AG10803 (cell line): ENCODE results near the gene CLOCK.
A peak's percentile ranks its signal among the peaks of the same experiment; 100 is the strongest.

Experiments
- DNase-seq: peaks from one replicate; pipeline ENCODE4 v3.0.0; 2010; ENCODE audit warnings: low read depth
- H3K4me3 ChIP-seq: 2 replicates; pipeline ENCODE4 v1.5.1; 2011; ENCODE audit warnings: mild to moderate bottlenecking, low read length, control low read depth
- TF ChIP-seq, protein P1 (sequence below): conservative IDR thresholded peaks from 2 replicates; pipeline ENCODE4 v1.5.1; 2011; ENCODE audit warnings: mild to moderate bottlenecking, low read length, control low read depth, inconsistent platforms

The CLOCK gene

GRCh38 chr4:55445921-55446577 lies 100.7 kb downstream of the CLOCK start:
- TF ChIP-seq, protein P1, sequence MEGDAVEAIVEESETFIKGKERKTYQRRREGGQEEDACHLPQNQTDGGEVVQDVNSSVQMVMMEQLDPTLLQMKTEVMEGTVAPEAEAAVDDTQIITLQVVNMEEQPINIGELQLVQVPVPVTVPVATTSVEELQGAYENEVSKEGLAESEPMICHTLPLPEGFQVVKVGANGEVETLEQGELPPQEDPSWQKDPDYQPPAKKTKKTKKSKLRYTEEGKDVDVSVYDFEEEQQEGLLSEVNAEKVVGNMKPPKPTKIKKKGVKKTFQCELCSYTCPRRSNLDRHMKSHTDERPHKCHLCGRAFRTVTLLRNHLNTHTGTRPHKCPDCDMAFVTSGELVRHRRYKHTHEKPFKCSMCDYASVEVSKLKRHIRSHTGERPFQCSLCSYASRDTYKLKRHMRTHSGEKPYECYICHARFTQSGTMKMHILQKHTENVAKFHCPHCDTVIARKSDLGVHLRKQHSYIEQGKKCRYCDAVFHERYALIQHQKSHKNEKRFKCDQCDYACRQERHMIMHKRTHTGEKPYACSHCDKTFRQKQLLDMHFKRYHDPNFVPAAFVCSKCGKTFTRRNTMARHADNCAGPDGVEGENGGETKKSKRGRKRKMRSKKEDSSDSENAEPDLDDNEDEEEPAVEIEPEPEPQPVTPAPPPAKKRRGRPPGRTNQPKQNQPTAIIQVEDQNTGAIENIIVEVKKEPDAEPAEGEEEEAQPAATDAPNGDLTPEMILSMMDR, result peak; percentile 17; the same call in 1 of the 2 replicates
- peak; percentile 89 for DNase-seq
- no peak overlapping the region for H3K4me3 ChIP-seq

- no peak overlapping the region for H3K4me3 ChIP-seq
- DNase-seq, result peak; percentile 59
- TF ChIP-seq, protein P1, result peak; percentile 57
Measured at GRCh38 chr4:55444827-55445226, 101.9 kb downstream of the CLOCK start.

DNA sequence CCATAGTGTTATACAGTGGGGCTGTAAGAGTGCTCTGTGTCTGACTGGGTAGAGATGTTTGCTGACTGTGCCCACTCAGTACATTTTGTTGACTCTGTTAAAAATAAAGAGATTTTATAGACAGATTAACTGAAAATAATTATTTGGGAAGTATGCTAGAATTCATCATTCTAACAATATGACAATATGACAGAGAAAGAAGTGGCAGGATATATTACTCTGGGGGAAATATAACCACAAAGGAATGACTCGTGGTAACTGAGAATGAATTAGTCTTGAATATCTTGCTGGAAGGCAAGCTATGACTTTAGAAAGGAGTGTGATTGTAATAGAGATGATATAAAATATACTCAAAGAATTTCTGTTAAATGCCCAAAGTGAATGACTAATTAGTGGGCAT lies 104.2 kb downstream of the CLOCK start:
- DNase-seq, result no peak
- TF ChIP-seq, protein P1, result no peak
- H3K4me3 ChIP-seq, result no peak overlapping the region

DNA sequence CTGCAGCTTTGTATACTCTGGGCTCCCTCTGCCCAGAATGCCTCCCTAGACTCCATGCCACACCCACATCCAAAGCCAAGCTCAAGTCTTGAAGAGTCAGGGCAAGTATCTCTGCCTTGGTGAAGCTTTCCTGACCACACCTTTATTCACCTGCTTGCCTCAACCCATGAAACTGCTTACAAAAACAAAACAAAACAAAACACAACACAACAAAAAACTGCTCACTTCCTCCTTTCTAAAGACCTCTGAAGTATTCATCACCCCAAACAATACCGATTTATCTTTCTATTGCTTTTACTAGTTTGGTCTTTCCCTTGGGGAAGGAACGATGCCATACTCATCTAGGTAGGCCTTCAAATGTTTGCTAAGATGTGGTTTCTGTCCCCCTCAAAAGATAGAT lies 105.9 kb downstream of the CLOCK start:
- TF ChIP-seq, protein P1, result no peak
- no peak overlapping the region for H3K4me3 ChIP-seq
- no peak for DNase-seq

- DNase-seq, result no peak
- TF ChIP-seq, protein P1, result no peak
- no peak overlapping the region for H3K4me3 ChIP-seq
Measured at GRCh38 chr4:55439023-55439422, 107.7 kb downstream of the CLOCK start.

DNA sequence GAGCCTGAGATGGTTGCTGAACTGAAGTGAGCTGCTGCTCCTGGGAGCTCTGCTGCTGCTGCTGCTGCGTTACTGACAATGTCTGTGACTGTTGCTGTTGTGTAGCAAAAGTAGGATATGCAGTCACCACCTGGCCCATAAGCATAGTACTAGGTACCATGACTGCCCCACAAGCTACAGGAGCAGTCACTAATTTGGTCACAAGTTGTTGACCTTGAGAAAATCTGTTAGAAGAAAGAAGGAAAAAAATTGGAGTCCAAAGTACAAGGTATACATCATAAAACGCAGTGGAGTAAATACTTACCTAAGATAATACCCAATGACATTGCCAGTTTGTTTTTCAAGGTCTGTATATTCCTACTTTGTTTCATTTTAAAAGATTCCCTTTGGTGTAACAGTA lies 108.4 kb downstream of the CLOCK start:
- no peak overlapping the region for H3K4me3 ChIP-seq
- TF ChIP-seq, protein P1, result no peak
- DNase-seq, result no peak

DNA sequence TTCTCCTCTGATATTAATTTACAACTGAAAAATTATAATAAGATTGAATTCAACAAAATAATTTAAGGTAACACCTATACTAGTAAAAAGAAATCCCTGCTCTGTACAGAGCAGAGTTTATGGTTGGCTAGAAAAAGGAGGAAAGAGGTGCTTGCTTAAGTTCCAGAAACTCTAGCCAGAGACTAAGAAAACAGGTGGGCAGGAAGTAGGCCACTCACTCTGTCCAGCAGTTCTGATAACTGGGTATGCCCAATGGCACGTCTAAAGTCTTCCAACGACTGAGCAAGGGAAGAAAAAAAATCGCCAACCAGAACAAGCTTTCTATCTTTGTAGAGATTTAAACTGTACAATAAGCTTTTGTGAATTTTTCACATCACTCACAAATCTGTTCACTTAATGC lies 108.9 kb downstream of the CLOCK start:
- no peak for DNase-seq
- TF ChIP-seq, protein P1, result no peak
- no peak overlapping the region for H3K4me3 ChIP-seq
